HuH-7.5 (cell line): ENCODE results near the gene TTLL3.
"Not testable (repeated sequence)": the region's sequence is repeated elsewhere in the genome, so short reads cannot be mapped to it uniquely, and the experiment has no call there.

Experiments
- DNase-seq: peaks from one replicate; pipeline ENCODE4 v3.0.0; 2011; ENCODE audit warnings: low spot score

TTLL3 gene

DNA sequence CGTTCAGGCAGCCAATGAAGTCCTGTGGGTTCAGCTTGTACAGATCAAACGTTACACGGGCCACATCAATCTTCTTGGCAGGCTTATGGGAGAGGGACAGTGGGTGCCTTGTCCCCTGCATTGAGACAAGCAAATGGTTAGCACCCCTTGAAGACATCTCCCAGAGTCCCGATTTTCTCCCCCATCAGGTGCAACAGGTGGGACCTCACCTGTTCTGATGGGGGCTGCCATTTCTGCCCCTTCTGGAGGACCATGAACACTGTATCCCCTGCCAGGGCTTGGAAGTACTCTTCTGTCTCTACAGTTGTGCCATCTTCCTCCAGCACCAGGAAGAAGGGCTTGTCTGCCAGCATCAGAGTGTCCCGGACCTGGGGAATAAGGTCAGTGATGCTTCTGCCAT, 59.9 kb downstream of the TTLL3 start:
- DNase-seq, result no peak

DNA sequence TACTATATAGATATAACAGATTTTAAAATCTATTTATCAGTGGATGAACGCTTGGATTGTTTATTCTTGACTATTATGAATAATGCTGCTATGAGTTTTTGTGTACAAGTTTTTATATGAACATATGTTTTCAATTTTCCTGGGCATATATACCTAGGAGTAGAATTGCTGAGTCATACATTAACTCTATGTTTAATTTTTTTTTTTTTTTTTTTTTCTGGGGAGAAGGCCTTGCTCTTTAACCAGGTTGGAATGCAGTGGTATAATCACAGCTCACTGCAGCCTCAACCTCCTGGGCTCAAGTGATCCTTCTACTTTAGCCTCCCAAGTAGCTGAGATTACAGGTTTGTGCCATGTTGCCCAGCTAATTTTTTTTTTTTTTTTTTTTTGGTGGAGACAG, 60.9 kb downstream of the TTLL3 start:
- no peak for DNase-seq

DNA sequence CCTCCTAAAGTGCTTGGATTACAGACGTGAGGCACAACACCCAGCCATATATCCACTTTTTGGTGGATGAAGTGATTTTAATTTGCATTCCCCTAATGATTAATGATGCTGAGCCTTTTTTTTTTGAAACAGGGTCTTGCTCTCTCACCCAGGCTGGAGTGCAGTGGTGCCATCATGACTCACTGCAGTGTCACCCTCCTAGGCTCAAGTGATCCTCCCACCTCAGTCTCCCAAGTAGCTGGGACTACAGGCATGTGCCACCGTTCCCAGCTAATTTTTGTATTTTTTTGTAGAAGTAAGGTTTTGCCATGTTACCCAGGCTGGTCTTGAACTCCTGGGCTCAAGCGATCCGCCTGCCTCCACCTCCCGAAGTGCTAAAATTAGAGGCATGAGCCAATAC, 62.0 kb downstream of the TTLL3 start:
- DNase-seq, result not testable (repeated sequence)

DNA sequence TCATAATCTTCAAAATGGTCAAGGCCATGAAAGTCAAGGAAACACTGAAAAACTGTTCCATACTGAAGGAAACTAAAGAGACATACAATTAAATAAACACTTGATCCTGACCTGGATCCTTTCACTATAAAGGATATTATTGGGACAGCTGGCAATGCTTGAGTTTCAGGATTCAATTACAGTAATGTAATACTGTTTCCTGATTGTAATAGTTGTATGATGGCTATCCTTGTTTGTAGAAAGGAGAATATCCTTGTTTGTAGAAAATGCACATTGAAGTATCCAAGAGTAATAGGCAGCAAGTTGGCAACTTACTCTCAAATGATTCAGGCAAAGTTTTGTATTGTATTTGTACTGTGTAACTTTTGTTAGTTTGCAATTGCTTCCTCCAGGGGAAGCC, 65.4 kb downstream of the TTLL3 start:
- DNase-seq, result no peak

DNA sequence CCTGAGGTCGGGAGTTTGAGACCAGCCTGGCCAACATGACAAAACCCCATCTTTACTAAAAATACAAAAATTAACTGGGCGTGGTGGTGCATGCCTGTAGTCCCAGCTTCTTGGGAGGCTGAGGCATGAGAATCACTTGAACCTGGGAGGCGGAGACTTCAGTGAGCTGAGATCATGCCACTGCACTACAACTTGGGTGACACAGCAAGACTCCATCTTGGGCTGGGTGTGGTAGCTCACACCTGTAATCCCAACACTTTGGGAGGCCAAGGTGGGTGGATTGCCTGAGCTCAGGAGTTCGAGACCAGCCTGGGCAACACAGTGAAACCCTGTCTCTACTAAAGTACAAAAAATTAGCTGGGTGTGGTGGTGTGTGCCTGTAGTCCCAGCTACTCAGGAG, 66.2 kb downstream of the TTLL3 start:
- not testable (repeated sequence) for DNase-seq

DNA sequence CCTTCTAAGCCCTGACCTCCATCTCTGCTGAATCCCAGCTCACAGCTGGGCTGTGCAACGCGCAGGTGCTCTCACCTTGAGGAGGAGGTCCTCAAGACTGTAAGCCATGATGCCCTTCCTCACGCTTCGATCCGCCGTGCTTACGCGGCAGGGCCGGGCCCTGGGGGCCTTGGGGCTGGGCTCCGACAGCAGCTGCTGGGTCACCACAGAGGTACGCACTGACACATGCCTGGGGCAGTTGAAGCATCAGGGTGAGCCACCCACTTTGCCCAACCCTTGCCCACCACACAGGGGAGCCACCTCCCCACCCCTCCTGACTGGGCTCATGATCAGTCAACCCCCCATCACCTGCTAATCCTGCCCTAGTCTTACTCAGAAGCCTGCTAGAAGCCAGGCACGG, 66.9 kb downstream of the TTLL3 start:
- DNase-seq, result no peak

DNA sequence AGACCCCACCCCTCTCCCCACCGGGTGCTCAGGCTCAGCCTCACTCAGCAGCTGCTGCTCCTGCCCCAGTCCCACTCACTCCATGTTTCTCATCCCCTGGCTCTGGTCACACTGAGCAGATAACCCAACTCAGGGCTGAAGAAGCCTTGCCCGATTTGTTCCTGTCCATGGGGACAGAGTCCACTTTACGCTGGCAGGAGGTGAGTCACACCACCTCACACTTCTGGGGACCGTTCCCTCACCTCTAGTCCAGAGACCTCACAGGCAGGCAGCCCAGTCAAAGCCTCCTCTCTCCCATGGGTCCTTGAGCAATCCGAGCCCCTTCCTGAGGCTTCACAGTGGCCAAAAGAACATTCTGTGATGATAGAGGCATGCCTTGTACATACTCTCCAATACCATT, 68.6 kb downstream of the TTLL3 start:
- DNase-seq, result peak; percentile 85

DNA sequence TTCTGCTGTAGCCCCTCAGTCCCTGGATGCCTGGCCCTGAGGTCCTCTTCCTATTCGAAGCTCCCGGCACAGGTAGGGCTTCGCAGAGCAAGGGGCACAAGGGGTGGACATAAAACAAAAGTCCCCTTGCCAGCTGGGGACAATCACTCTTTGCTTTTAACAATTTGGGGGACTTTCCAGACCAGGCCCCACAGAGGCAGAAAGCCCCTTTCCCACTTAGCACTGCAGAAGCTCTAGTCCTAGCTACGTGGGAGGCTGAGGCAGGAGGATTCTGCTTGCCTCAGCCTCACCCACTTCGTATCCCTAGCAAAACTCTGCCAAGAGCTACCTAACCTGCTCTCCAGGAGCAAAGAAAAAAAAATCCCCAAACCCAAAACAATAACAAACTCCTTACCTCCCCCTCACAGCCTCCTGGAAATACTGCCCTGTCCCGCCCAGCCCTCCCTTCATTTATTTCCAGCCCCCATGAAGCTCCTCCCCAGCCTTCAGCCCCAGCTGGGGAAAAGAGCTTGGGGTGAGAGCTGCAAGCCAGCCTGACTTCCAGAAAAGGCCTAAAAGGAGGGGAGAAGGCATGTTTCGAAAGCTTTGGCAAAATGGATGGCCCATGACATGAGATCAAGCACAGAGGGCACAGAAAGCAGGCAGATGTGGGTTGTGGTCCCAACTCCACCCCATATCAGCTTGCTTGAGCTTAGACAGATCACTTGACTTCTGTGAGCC, 69.9 kb downstream of the TTLL3 start, which contains the start of gene CIDEC:
Gene CIDEC, minus strand, starts transcription at position 424 of the 720 bp plus-strand sequence. CDS start 1,767 bp downstream, outside the sequence.
- DNase-seq, result no peak

DNA sequence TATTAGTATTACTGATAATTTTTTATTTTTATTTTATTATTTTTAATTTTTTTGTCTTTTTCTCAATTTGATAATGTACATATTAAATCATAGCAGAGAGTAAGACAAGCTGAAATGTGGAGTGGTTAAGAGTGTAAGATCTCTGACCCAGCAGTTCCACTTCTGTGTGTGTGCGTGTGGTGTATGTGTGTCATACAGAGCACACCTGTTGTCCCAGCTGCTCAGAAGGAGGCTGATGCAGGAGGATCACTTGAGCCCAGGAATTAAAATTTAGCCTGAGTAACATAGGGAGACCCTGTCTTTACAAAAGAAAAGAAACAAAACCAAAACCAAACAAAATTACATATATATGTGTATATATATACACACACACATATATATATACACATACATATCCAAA, 71.4 kb downstream of the TTLL3 start:
- DNase-seq, result no peak

DNA sequence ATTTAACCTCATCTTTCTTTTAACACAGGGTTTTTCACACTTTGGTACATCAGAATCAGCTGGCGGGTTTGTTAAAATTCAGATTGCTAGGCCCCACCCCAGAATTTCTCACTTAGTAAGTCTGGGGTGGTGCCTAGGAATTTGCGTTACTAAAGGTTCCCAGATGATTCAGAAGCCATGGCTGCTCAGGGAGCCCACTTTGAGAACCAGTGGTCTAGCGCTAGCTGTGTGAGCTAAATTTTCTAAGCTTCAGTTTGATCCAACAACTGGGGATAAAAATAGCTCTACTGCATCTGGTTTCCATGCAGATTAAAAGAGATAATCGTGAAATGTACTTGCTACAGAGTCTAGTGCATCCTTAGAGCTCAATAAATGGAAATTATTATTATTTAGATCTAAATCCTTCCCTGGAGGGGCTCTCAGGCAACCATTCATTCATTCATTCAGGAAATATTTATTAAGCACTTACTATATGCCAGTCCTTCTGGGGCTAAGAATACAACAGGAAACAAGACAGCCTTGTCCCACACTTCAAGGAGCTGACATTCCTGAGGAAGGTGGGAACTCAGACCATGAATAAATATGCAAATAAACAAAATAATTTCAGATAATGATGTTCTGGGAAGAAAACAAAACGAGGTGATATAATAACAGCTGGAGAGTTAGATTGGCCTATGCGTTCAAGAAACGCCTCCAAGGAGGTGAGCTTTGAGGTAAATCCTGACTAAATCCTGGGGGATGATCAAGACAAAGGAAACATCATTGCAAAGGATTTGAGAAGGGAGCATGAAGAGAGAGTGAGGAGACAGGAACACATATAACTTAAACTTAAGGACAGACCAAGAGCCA, 73.9 kb downstream of the TTLL3 start:
- no peak for DNase-seq

DNA sequence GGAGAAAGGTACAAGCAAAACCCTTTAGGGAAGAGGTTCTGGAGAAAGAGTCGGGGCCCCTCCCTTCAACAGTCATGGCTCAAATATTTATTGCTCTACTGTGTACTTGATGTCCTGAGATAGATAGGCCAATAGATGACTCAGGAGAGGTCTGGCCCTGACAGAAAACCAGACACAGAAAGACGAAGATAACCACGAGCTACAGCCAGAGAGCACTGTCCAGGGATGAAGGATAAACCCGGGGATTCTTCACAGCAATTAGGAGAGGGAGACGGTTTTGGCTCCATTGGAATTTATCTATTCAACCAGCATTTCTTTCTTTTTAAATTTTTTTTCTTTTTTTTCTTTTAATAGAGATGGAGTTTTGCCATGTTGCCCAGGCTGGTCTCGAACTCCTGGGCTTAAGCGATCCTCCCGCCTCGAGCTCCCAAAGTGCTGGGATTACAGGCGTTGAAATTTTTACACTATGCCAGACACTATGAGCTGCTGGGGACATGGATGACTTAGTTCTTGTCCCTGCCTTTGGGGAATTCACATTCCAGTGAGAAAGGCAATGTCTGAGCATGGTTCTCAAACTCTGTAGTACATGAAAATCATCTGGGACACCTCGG, 74.6 kb downstream of the TTLL3 start:
- DNase-seq, result peak; percentile 45
